ENCODE measurements around the gene OR10A6. TPM values are rescaled to one million over a fixed set of nuclear protein-coding genes. Genes with fewer than 3 reads are reported as not detected.

OR10A6 gene
- total and polyA plus RNA-seq, 2 donors (not counting 1 experiment from before 2014, with no cell fraction given), result not detected

DNA sequence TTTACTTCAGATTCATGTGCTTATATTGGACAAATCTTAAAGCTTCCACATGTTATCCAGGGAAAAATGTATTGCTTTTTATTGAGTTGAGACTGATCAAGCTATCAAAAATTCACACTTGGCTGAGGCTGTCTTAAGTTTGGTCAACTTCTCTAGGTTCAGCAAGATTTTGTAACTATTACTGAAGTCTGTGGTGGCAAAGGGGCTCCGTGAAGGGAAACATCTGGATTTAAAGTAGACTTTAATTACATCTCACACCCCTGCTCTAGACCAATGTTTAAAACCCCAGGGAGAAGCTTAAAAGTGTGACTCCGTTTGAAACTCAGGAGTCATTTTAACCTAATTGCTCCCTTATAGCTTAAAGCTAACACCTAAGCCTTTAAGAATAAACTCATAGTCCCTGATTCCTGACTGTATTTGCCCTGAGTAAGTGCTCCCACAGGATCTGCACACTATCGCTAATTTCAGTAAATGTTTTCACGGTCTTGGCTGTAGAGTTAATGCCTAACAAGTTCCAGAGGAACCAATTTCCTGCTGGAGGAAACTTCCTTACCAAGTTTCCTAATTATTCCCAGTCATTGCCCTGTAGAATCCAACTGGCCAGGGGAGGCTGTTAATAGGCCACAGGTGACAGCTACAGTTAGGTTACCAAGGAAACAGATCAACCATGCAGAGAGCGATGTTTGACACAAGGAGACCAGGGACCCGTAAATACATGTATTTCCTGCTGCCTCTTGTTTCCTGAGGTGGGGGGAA lies 40.5 kb downstream of the OR10A6 start:
- Histone ChIP-seq H3K9me3 (ENCODE audit: control extremely low read depth in 1 of 3, control insufficient read depth in 2 of 3, insufficient read depth in 1 of 3, low read length in 2 of 3) (no peaks in the 10 kb centered on the region), H3K4me3 (ENCODE audit: control extremely low read depth in 1 of 5, extremely low read depth in 1 of 5, insufficient read depth in 1 of 5, low read depth in 2 of 5, low read length in 4 of 5) (no peak overlapping the region), H3K4me1 (ENCODE audit: control insufficient read depth in 2 of 2, insufficient read depth in 2 of 2, low read length in 2 of 2) (peaks cover 20 to 25% of the 10 kb centered on the region in 2 donors), H3K4me2 (replicated peaks; ENCODE audit: low read depth, low read length, poor library complexity, severe bottlenecking) (peak overlapping the region; percentile 20), H3K27ac (ENCODE audit: low read length in 2 of 2) (no peak overlapping the region), H4K20me1 (ENCODE audit: control insufficient read depth, insufficient read depth, low read length, poor library complexity, severe bottlenecking) (no peaks in the 10 kb centered on the region), H3K27me3 (replicated peaks in 1 of 4; ENCODE audit: control extremely low read depth in 1 of 4, control insufficient read depth in 3 of 4, insufficient read depth in 4 of 4, low read length in 3 of 4) (no peaks in the 10 kb centered on the region), H3K79me2 (ENCODE audit: control insufficient read depth, insufficient read depth, low read length) (no peaks in the 10 kb centered on the region), H3K9ac (ENCODE audit: low read length) (no peak overlapping the region), H2AFZ (ENCODE audit: insufficient read depth, low read depth, low read length, poor library complexity, severe bottlenecking) (peak overlapping the region; percentile 55), H3K36me3 (replicated peaks in 1 of 2; ENCODE audit: control extremely low read depth in 1 of 2, control insufficient read depth in 1 of 2, extremely low read depth in 1 of 2, insufficient read depth in 2 of 2, low read length in 1 of 2) (no peaks in the 10 kb centered on the region)
- ChIA-PET CTCF (interaction anchor here (1.1 kb wide), 1 partner anchor 97 kb away, joined by 6 read pairs; the partner anchor contains the start of gene EIF3F), POLR2A (no interaction called here)
- 18% methylated on average over 4 of the region's 6 CpGs for WGBS (ENCODE audit: insufficient coverage)
- no peak overlapping the region for H3K4me3 Mint-ChIP-seq
- no peaks in the 10 kb centered on the region for H3K9me3 Mint-ChIP-seq (ENCODE audit: insufficient read depth)
- ATAC-seq (ENCODE audit: low read depth) (no peak), DNase-seq (peak; percentile 22)
- H3K27ac Mint-ChIP-seq, result no peak overlapping the region
- TF ChIP-seq EZH2 (IDR thresholded peaks at IDR 0.05; ENCODE audit: borderline replicate concordance, insufficient read depth, low read depth, low read length, poor library complexity, severe bottlenecking), result no peak
- TF ChIP-seq, protein P1, sequence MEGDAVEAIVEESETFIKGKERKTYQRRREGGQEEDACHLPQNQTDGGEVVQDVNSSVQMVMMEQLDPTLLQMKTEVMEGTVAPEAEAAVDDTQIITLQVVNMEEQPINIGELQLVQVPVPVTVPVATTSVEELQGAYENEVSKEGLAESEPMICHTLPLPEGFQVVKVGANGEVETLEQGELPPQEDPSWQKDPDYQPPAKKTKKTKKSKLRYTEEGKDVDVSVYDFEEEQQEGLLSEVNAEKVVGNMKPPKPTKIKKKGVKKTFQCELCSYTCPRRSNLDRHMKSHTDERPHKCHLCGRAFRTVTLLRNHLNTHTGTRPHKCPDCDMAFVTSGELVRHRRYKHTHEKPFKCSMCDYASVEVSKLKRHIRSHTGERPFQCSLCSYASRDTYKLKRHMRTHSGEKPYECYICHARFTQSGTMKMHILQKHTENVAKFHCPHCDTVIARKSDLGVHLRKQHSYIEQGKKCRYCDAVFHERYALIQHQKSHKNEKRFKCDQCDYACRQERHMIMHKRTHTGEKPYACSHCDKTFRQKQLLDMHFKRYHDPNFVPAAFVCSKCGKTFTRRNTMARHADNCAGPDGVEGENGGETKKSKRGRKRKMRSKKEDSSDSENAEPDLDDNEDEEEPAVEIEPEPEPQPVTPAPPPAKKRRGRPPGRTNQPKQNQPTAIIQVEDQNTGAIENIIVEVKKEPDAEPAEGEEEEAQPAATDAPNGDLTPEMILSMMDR (IDR thresholded peaks at IDR 0.05), result no peak
- H3K4me1 Mint-ChIP-seq, result peaks cover 28% of the 10 kb centered on the region
- H3K27me3 Mint-ChIP-seq, result peaks cover 4% of the 10 kb centered on the region
- intact Hi-C loops (cut with micrococcal nuclease), result loop anchor here (10.0 kb wide), 1 partner anchor 314 kb away; no protein-coding TSS in a partner anchor

DNA sequence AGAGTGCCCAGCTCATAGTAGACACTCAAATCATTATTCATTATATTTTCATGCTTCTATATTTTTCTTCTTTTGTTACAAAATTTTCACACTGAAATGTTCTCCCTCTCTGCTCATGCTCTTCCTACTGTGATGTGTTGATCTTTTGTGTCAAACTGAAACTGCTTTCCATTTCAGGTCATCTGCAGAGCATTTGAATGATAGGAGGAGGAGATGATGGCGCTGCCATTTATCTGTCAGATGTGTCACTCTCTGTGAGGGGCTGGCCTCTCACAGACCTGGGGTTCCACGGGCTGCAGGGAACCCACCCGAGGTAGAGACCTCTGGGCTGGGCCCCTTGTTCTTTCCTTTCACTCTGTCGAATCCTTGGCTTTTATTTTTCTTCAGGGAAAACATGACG lies 41.1 kb downstream of the OR10A6 start:
- Histone ChIP-seq H3K27ac (ENCODE audit: low read length in 2 of 2) (no peak overlapping the region), H4K20me1 (ENCODE audit: control insufficient read depth, insufficient read depth, low read length, poor library complexity, severe bottlenecking) (no peaks in the 10 kb centered on the region), H3K4me1 (ENCODE audit: control insufficient read depth in 2 of 2, insufficient read depth in 2 of 2, low read length in 2 of 2) (peaks cover 20 to 25% of the 10 kb centered on the region in 2 donors), H3K4me2 (replicated peaks; ENCODE audit: low read depth, low read length, poor library complexity, severe bottlenecking) (peak overlapping the region; percentile 20), H3K9me3 (ENCODE audit: control extremely low read depth in 1 of 3, control insufficient read depth in 2 of 3, insufficient read depth in 1 of 3, low read length in 2 of 3) (no peaks in the 10 kb centered on the region), H3K36me3 (replicated peaks in 1 of 2; ENCODE audit: control extremely low read depth in 1 of 2, control insufficient read depth in 1 of 2, extremely low read depth in 1 of 2, insufficient read depth in 2 of 2, low read length in 1 of 2) (no peaks in the 10 kb centered on the region), H3K4me3 (ENCODE audit: control extremely low read depth in 1 of 5, extremely low read depth in 1 of 5, insufficient read depth in 1 of 5, low read depth in 2 of 5, low read length in 4 of 5) (no peak overlapping the region), H3K9ac (ENCODE audit: low read length) (no peak overlapping the region), H3K27me3 (replicated peaks in 1 of 4; ENCODE audit: control extremely low read depth in 1 of 4, control insufficient read depth in 3 of 4, insufficient read depth in 4 of 4, low read length in 3 of 4) (no peaks in the 10 kb centered on the region), H3K79me2 (ENCODE audit: control insufficient read depth, insufficient read depth, low read length) (no peaks in the 10 kb centered on the region), H2AFZ (ENCODE audit: insufficient read depth, low read depth, low read length, poor library complexity, severe bottlenecking) (peak overlapping the region; percentile 55)
- ChIA-PET POLR2A (no interaction called here), CTCF (no interaction called here)
- intact Hi-C loops (cut with micrococcal nuclease), result loop anchor here (10.0 kb wide), 1 partner anchor 315 kb away; no protein-coding TSS in a partner anchor
- Mint-ChIP-seq H3K27me3 (no peaks in the 10 kb centered on the region), H3K9me3 (ENCODE audit: insufficient read depth) (no peaks in the 10 kb centered on the region), H3K27ac (no peak overlapping the region), H3K4me1 (peaks cover 28% of the 10 kb centered on the region), H3K4me3 (no peak overlapping the region)
- DNase-seq, result no peak
- 45% methylated on average over 3 of the region's 5 CpGs for WGBS (ENCODE audit: insufficient coverage)
- no peak for ATAC-seq (ENCODE audit: low read depth)
- TF ChIP-seq EZH2 (IDR thresholded peaks at IDR 0.05; ENCODE audit: borderline replicate concordance, insufficient read depth, low read depth, low read length, poor library complexity, severe bottlenecking), result no peak
- TF ChIP-seq, protein P1 (IDR thresholded peaks at IDR 0.05), result no peak
